BE2C (cell line): ENCODE measurements around the gene FAHD2A.
"Not testable (repeated sequence)": the region's sequence is repeated elsewhere in the genome, so short reads cannot be mapped to it uniquely, and the experiment has no call there.

Experiments used
- DNase-seq: peaks from one replicate; pipeline ENCODE4 v3.0.0-alpha.2; 2020
- H3K27me3 ChIP-seq: fragments of 250-450 bp; sonication (Bioruptor Pico); 2 replicates; pipeline ENCODE4 v1.5.1; 2020; ENCODE audit warnings: mild to moderate bottlenecking
- H3K36me3 ChIP-seq: fragments of 250-450 bp; sonication (Bioruptor Pico); 2 replicates; pipeline ENCODE4 v1.5.1; 2020; ENCODE audit warnings: mild to moderate bottlenecking
- H3K4me1 ChIP-seq: fragments of 250-450 bp; sonication (Bioruptor Pico); 2 replicates; pipeline ENCODE4 v1.5.1; 2020
- H3K4me3 ChIP-seq: 2 replicates; pipeline ENCODE4 v1.5.1; 2011; ENCODE audit warnings: low read depth, low read length
- H3K9me3 ChIP-seq: fragments of 250-450 bp; sonication (Bioruptor Pico); 2 replicates; pipeline ENCODE4 v1.5.1; 2020
- TF ChIP-seq, protein P1 (sequence below): IDR thresholded peaks from 2 replicates; pipeline ENCODE4 v1.5.1; 2012; ENCODE audit warnings: mild to moderate bottlenecking, low read depth, low read length

The FAHD2A gene

DNA sequence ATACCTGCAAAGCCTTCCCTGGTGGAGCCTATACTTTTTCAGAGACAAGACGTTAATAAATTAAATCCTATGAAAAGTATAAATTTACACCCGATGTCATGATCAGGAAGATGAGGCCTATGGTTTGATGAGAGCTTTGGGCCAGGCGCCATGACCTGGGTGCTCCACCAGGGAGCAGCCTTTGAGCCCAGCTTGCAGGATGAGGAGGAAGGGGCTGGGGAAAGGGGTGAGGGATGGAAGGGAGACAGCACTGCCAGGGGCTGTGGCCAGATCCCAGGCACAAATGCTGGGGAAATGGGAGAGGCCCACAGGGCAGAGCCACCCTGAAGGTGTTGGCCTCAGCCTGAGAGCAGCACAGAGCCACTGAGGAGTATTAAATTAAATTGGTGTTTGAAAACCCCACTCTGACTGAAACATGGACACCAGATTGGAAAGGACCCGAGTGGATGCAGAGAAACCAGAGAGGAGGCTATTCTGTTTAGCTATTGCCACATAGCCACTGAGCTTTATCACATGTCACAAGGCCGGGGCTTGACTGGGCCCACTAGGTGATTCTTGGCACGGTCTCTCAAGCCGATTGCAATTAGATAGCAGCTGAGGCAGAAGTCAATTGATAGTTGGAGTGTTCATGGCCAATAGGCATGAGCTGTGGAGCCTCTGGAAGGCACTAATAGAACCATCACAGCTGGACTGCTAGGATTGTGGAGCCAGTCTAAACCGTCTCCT, 9.6 kb upstream of the FAHD2A start:
- Histone ChIP-seq H3K4me3 (no peak overlapping the region), H3K36me3 (no peaks in the 10 kb centered on the region), H3K27me3 (no peaks in the 10 kb centered on the region), H3K4me1 (no peaks in the 10 kb centered on the region), H3K9me3 (no peaks in the 10 kb centered on the region)
- TF ChIP-seq, protein P1, sequence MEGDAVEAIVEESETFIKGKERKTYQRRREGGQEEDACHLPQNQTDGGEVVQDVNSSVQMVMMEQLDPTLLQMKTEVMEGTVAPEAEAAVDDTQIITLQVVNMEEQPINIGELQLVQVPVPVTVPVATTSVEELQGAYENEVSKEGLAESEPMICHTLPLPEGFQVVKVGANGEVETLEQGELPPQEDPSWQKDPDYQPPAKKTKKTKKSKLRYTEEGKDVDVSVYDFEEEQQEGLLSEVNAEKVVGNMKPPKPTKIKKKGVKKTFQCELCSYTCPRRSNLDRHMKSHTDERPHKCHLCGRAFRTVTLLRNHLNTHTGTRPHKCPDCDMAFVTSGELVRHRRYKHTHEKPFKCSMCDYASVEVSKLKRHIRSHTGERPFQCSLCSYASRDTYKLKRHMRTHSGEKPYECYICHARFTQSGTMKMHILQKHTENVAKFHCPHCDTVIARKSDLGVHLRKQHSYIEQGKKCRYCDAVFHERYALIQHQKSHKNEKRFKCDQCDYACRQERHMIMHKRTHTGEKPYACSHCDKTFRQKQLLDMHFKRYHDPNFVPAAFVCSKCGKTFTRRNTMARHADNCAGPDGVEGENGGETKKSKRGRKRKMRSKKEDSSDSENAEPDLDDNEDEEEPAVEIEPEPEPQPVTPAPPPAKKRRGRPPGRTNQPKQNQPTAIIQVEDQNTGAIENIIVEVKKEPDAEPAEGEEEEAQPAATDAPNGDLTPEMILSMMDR = no peak
- DNase-seq = no peak

DNA sequence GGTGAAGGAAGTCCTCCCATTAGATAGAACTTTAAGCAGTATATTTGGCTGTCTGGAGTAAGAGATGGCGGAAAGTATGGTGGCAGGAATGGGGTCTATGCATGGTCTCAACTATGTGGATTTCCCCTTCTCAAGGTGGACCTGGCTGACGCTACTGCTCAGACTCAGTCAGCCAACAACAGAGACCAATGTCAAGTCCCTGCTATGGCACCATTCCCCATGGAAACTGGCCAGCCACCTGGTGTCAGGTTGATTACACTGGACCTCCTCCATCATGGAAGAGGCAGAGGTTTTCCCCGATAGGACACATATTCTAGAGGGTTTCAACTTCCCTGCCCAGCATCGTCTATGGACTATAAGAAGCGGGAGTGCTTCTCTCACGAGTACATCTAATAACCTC, 8.6 kb upstream of the FAHD2A start:
- DNase-seq = no peak
- Histone ChIP-seq H3K27me3 (no peaks in the 10 kb centered on the region), H3K4me3 (no peak overlapping the region), H3K9me3 (no peaks in the 10 kb centered on the region), H3K4me1 (no peaks in the 10 kb centered on the region), H3K36me3 (no peaks in the 10 kb centered on the region)
- TF ChIP-seq, protein P1 = no peak

DNA sequence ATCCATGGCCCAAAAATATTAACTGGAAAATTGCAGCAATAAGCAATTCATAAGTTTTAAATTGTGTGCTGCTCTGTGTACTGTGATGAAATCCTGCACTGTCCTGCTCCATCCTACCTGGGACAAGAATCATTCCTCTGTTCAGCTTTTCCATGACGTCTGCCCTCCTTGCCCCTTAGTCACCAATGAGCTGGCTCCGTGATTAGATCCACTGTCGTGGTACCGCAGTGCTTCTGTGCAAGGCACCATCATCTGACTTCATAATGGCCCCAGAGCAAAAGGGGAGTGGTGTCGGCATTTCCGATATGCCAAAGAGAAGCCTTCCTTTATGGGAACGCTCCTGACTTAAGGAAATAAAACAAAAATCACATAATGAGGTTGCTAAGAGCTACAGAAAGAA, 3.4 kb upstream of the FAHD2A start:
- H3K4me1 ChIP-seq = no peaks in the 10 kb centered on the region

DNA sequence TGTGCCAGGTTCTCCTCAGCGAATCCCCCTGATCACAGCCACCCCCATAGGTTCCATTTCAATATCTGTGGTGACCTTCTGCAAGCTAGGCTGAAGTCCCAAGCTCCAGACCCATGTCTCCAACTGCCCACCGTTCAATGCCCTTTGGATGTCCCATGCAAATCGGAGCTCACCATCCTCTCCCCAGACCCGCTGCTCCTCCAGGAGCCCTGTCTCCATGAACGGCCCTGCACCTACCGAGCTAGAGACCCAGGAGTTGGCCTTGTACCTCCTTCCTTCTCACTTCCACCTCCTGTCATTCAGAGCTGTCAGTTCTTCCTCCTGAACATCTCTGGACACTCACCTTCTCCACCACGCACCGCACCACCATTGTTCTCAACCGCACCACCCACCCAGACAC, 1.0 kb upstream of the FAHD2A start:
- no peak for DNase-seq
- Histone ChIP-seq H3K4me1 (no peaks in the 10 kb centered on the region), H3K36me3 (no peaks in the 10 kb centered on the region), H3K27me3 (no peaks in the 10 kb centered on the region), H3K4me3 (peak overlapping the region; percentile 75; the same call in 1 of the 2 replicates), H3K9me3 (no peaks in the 10 kb centered on the region)
- TF ChIP-seq, protein P1 = no peak

More for the DNA sequence above, 3.4 kb upstream of the FAHD2A start:
- Histone ChIP-seq H3K4me3 (no peak overlapping the region), H3K27me3 (no peaks in the 10 kb centered on the region), H3K36me3 (no peaks in the 10 kb centered on the region), H3K9me3 (no peaks in the 10 kb centered on the region)
- TF ChIP-seq, protein P1 = no peak
- DNase-seq = no peak

DNA sequence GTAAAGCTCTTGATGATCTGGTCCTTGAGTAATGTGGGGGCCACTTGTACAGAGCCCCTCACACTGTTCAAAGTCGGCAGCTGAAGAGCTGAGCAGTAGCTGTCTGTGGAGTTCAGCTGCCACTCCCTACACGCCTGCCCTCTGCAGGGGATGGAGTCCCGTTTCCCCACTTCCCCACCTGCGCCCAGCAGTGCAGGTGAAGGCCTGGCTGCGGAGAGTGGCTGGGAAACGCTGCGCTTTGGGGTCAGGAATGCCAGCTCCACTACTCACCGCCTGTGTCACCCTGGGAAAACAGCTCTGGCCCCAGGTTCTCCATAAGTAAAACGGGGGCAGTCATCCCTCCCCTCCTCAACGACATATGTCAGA, 521 bp upstream of the FAHD2A start:
- H3K4me1 ChIP-seq, DNase-seq, H3K27me3 ChIP-seq, H3K36me3 ChIP-seq, H3K9me3 ChIP-seq: not testable (repeated sequence)
- H3K4me3 ChIP-seq = peak overlapping the region; percentile 75

DNA sequence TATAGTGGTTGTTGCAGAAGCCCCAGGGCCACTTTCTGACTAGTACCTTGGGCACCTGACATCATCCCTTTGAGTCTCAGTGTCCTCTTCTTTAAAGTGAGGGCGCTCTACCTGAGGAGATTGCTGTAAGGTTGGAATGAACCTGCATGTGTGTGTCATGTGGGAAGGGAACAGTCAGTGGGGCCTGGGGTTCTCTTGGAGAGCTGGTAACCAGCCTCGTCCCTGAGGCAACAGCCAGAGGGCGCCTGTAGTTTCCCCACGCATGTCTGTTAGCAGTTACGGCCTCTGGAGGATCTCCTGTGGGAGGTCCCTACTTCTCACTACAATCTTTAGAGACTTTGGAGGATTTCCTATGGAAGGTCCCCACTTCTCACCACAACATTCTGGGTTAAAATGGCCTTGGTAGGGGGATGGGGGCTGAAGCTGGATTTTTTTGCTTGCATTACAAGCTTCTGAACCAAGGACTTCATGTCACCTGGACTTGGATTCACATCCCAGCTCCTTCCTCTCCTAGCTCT, 755 bp downstream of the FAHD2A start:
- not testable (repeated sequence) for H3K36me3 ChIP-seq, H3K9me3 ChIP-seq, H3K27me3 ChIP-seq, H3K4me1 ChIP-seq
- TF ChIP-seq, protein P1 = peak; percentile 22
- peak; percentile 19 for DNase-seq
- H3K4me3 ChIP-seq = peak overlapping the region; percentile 75

DNA sequence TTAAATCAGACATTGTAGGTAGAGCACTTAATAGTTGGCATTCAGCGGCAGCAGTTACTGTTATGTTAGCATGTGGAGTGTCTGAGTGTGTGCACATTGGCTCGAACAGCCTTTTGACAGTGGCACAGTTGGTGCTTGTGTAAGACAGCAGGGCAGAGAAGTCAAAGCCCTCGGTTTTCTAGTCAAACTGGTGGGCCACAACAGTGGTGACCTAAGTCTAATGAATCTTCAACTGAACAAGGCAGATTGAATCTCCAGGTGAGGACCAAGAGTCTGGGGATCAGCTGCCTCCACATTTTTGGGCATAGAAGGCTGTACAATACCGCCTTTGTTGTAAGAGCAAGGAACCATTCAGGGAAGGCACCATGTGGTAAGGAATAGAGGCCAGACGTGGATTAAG, 1.3 kb downstream of the FAHD2A start:
- H3K4me1 ChIP-seq, H3K36me3 ChIP-seq, H3K4me3 ChIP-seq, DNase-seq, H3K27me3 ChIP-seq, H3K9me3 ChIP-seq: not testable (repeated sequence)

DNA sequence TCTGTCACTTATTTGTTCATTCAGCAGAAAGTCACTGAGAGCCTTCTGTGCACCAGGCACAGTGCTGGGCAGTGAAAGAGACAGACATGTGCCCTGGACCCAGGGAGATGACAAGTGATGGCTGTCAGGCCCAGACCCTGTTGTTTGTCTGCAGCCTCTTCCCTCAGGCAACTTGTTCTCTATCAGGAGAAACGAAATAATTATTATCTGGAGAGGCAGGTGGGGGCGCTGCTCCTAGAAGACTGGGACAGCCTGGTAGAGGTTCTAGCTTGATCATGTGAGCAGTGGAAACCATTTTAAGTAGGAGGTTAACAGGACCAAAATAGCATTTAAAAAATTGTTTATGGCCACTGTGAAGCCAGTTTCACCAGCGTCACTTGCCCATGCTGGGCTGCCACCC, 2.2 kb downstream of the FAHD2A start:
- DNase-seq, H3K9me3 ChIP-seq, H3K36me3 ChIP-seq, H3K4me3 ChIP-seq, H3K27me3 ChIP-seq, H3K4me1 ChIP-seq: not testable (repeated sequence)

DNA sequence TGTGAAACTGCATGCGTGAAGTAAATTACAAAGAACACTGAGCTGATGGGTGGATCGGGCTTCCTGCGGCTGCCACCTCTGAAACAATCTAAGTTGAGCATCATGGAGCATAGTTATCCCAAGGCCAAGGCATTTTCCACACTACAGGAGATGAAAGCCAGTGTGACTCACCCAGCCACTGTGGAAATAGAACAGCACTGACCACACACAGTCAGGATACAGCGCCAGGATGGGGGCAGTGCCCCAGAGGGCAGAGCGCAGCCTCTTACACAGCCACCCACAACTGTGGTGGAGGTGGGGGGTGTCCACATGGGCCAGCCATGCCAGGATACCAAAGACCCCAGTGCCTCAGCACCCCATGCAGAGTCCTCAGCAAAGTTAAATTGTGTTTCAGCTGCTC, 8.7 kb downstream of the FAHD2A start:
- not testable (repeated sequence) for H3K4me3 ChIP-seq, DNase-seq, H3K27me3 ChIP-seq, H3K4me1 ChIP-seq, H3K36me3 ChIP-seq, H3K9me3 ChIP-seq
